ENCODE data around the gene SPECC1L.

SPECC1L gene

GRCh38 chr22:24376002-24376401, 105.4 kb downstream of the SPECC1L start:
- DNase-seq = no peak

- no peak for DNase-seq
Observed at GRCh38 chr22:24376586-24376985, 106.0 kb downstream of the SPECC1L start.

- DNase-seq = no peak
Observed at GRCh38 chr22:24379536-24379935, 108.9 kb downstream of the SPECC1L start.

- DNase-seq = peak; percentile 58
Observed at GRCh38 chr22:24380220-24380904, 109.7 kb downstream of the SPECC1L start.

- no peak for DNase-seq
Observed at GRCh38 chr22:24380905-24381230, 110.2 kb downstream of the SPECC1L start.

- DNase-seq = no peak
Observed at GRCh38 chr22:24383061-24383460, 112.4 kb downstream of the SPECC1L start.

- DNase-seq = no peak
Observed at GRCh38 chr22:24384131-24384530, 113.5 kb downstream of the SPECC1L start.

- DNase-seq = no peak
Observed at GRCh38 chr22:24386937-24387471, 116.4 kb downstream of the SPECC1L start.

- no peak for DNase-seq
Observed at GRCh38 chr22:24389680-24390079, 119.0 kb downstream of the SPECC1L start.

GRCh38 chr22:24390156-24390555, 119.5 kb downstream of the SPECC1L start:
- DNase-seq = no peak

GRCh38 chr22:24390576-24390975, 119.9 kb downstream of the SPECC1L start:
- no peak for DNase-seq

GRCh38 chr22:24391836-24392217, 121.2 kb downstream of the SPECC1L start:
- DNase-seq = no peak

GRCh38 chr22:24392218-24392931, 121.7 kb downstream of the SPECC1L start:
- DNase-seq = no peak

GRCh38 chr22:24393012-24393559, 122.5 kb downstream of the SPECC1L start:
- no peak for DNase-seq

GRCh38 chr22:24393848-24394247, 123.2 kb downstream of the SPECC1L start:
- DNase-seq = no peak

- no peak for DNase-seq
Observed at GRCh38 chr22:24394254-24394653, 123.6 kb downstream of the SPECC1L start.

- DNase-seq = no peak
Observed at GRCh38 chr22:24398409-24398808, 127.8 kb downstream of the SPECC1L start.

GRCh38 chr22:24400034-24400725, 129.5 kb downstream of the SPECC1L start:
- DNase-seq = no peak

- DNase-seq = no peak
Observed at GRCh38 chr22:24400726-24401596, 130.3 kb downstream of the SPECC1L start.

- no peak for DNase-seq
Observed at GRCh38 chr22:24401931-24402367, 131.3 kb downstream of the SPECC1L start.

- DNase-seq = peak; percentile 13
Observed at GRCh38 chr22:24402460-24403192, 132.0 kb downstream of the SPECC1L start.

- DNase-seq = no peak
Observed at GRCh38 chr22:24403346-24403745, 132.7 kb downstream of the SPECC1L start.
